GM23338 (cell line): Measurements from ENCODE around the gene TOX2.

Experiments
- CREB1 ChIP-seq: fragments of 250-450 bp; sonication (Bioruptor Pico); IDR thresholded peaks from 2 replicates; pipeline ENCODE4 v1.5.0; 2020; ENCODE audit warnings: low read depth, mild to moderate bottlenecking, moderate library complexity
- ETS1 ChIP-seq: IDR thresholded peaks from 2 replicates; pipeline ENCODE4 v1.6.1; 2016; ENCODE audit warnings: antibody characterized with exemption
- EZH2 ChIP-seq: fragments of 200-600 bp; sonication (generic); IDR thresholded peaks from one replicate; pipeline ENCODE4 v1.8.0; 2017; ENCODE audit warnings: antibody characterized with exemption, mild to moderate bottlenecking, low read depth; ENCODE audit not compliant: unreplicated experiment
- EZH2phosphoT487 ChIP-seq: fragments of 200-600 bp; sonication (generic); IDR thresholded peaks from one replicate; pipeline ENCODE4 v1.8.1; 2018; ENCODE audit warnings: antibody characterized with exemption; ENCODE audit not compliant: unreplicated experiment
- JUNB ChIP-seq: IDR thresholded peaks from one replicate; pipeline ENCODE4 v1.6.1; 2016; ENCODE audit warnings: antibody characterized with exemption; ENCODE audit not compliant: unreplicated experiment
- NANOG ChIP-seq: IDR thresholded peaks from 2 replicates; pipeline ENCODE4 v1.6.1; 2016; ENCODE audit warnings: antibody characterized with exemption, borderline replicate concordance
- POLR2AphosphoS5 ChIP-seq: IDR thresholded peaks from 2 replicates; pipeline ENCODE4 v1.6.1; 2016; ENCODE audit warnings: antibody characterized with exemption, low read depth
- REST ChIP-seq: IDR thresholded peaks from one replicate; pipeline ENCODE4 v1.6.1; 2018; ENCODE audit warnings: antibody characterized with exemption; ENCODE audit not compliant: unreplicated experiment
- STAT1 ChIP-seq: IDR thresholded peaks from one replicate; pipeline ENCODE4 v1.6.1; 2016; ENCODE audit warnings: antibody characterized with exemption; ENCODE audit not compliant: unreplicated experiment
- ZNF114 ChIP-seq: fragments of 250-450 bp; sonication (Bioruptor Pico); IDR thresholded peaks from 2 replicates; pipeline ENCODE4 v1.5.0; 2020; ENCODE audit warnings: mild to moderate bottlenecking, moderate library complexity
- ZNF331 ChIP-seq: fragments of 250-450 bp; sonication (Bioruptor Pico); IDR thresholded peaks from 2 replicates; pipeline ENCODE4 v1.5.0; 2020; ENCODE audit warnings: low read depth, mild to moderate bottlenecking, moderate library complexity
- ZNF462 ChIP-seq: fragments of 250-450 bp; sonication (Bioruptor Pico); IDR thresholded peaks from 2 replicates; pipeline ENCODE4 v1.5.0; 2020; ENCODE audit warnings: mild to moderate bottlenecking, moderate library complexity
- TF ChIP-seq, protein P1 (sequence below), 2 experiments: fragments of 200-600 bp in 1 of 2; sonication (generic) in 1 of 2; conservative IDR thresholded peaks; 2 replicates each; pipeline versions ENCODE4 v1.5.1 to v1.6.1; 2016 to 2017; ENCODE audit warnings: antibody characterized with exemption in 2 of 2, low read depth in 2 of 2, mild to moderate bottlenecking in 2 of 2, moderate library complexity in 1 of 2

- TF ChIP-seq, protein P1, sequence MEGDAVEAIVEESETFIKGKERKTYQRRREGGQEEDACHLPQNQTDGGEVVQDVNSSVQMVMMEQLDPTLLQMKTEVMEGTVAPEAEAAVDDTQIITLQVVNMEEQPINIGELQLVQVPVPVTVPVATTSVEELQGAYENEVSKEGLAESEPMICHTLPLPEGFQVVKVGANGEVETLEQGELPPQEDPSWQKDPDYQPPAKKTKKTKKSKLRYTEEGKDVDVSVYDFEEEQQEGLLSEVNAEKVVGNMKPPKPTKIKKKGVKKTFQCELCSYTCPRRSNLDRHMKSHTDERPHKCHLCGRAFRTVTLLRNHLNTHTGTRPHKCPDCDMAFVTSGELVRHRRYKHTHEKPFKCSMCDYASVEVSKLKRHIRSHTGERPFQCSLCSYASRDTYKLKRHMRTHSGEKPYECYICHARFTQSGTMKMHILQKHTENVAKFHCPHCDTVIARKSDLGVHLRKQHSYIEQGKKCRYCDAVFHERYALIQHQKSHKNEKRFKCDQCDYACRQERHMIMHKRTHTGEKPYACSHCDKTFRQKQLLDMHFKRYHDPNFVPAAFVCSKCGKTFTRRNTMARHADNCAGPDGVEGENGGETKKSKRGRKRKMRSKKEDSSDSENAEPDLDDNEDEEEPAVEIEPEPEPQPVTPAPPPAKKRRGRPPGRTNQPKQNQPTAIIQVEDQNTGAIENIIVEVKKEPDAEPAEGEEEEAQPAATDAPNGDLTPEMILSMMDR (conservative IDR thresholded peaks at IDR 0.05; ENCODE audit: low read depth in 2 of 2), result no peak
- TF ChIP-seq EZH2 (no peak), EZH2phosphoT487 (no peak), POLR2AphosphoS5 (no peak), JUNB (no peak), CREB1 (no peak), REST (no peak), NANOG (no peak), ZNF331 (CRISPR knock-in tag) (no peak), ETS1 (no peak), ZNF462 (no peak), STAT1 (no peak), ZNF114 (CRISPR knock-in tag) (no peak)
Measured at GRCh38 chr20:44069203-44070011, 154.8 kb downstream of the TOX2 start.
